Keratinocyte (primary cell): Measurements from ENCODE around the gene FAM83G.

Experiments used
- EZH2 ChIP-seq: IDR thresholded peaks from one replicate; pipeline ENCODE4 v1.6.1; 2012; ENCODE audit warnings: inconsistent platforms, mild to moderate bottlenecking, low read length, moderate library complexity
- TF ChIP-seq, protein P1 (sequence below), 3 experiments: IDR thresholded peaks in 1 of 3; conservative IDR thresholded peaks in 1 of 3; optimal IDR thresholded peaks in 1 of 3; 2 replicates in 2 of 3; 3 replicates in 1 of 3; pipeline versions ENCODE3 to v1.5.1; 2011; ENCODE audit warnings: low read length in 3 of 3, mild to moderate bottlenecking in 3 of 3, moderate library complexity in 2 of 3, control low read depth in 1 of 3, inconsistent platforms in 1 of 3; ENCODE audit not compliant: insufficient read depth in 2 of 3; ENCODE audit errors: extremely low read depth in 1 of 3

GRCh38 chr17:18956581-18956980 lies 48.0 kb downstream of the FAM83G start:
- TF ChIP-seq, protein P1, sequence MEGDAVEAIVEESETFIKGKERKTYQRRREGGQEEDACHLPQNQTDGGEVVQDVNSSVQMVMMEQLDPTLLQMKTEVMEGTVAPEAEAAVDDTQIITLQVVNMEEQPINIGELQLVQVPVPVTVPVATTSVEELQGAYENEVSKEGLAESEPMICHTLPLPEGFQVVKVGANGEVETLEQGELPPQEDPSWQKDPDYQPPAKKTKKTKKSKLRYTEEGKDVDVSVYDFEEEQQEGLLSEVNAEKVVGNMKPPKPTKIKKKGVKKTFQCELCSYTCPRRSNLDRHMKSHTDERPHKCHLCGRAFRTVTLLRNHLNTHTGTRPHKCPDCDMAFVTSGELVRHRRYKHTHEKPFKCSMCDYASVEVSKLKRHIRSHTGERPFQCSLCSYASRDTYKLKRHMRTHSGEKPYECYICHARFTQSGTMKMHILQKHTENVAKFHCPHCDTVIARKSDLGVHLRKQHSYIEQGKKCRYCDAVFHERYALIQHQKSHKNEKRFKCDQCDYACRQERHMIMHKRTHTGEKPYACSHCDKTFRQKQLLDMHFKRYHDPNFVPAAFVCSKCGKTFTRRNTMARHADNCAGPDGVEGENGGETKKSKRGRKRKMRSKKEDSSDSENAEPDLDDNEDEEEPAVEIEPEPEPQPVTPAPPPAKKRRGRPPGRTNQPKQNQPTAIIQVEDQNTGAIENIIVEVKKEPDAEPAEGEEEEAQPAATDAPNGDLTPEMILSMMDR (optimal IDR thresholded peaks at IDR 0.05 in 1 of 3, IDR thresholded peaks at IDR 0.05 in 1 of 3, conservative IDR thresholded peaks at IDR 0.05 in 1 of 3; ENCODE audit: extremely low read depth in 1 of 3, insufficient read depth in 2 of 3, low read length in 3 of 3): no peak
- TF ChIP-seq EZH2: no peak
